ENCODE data around the gene ATP7A. TPM values are rescaled to one million over a fixed set of nuclear protein-coding genes. Genes with fewer than 3 reads are reported as not detected.

ATP7A gene
- total and polyA plus RNA-seq, 2 donors (not counting 3 experiments of a cell fraction or from before 2014, with no cell fraction given): 3.1 to 8.8 TPM

DNA sequence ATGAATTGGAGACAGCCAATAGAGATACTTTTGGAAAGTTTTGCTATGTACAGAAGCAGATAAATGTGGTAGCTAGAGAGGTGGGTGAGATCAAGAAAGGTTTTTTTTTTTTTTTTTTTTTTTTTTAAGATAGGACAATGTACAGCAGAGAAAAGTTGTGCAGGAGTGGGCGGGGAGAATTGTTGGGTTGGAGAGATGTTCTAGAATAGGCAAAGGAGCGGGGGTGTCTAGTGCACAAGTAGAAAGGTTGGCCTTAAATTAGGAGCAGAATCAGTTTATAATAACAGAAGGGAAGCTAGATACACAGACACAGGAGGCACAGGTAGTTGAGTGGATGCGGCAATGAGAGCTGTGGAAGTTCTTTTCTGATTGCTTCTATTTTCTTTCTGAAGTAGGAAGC lies 127.4 kb downstream of the ATP7A start:
- Histone ChIP-seq H4K20me1 (replicated peaks; ENCODE audit: control insufficient read depth, extremely low read depth, insufficient read depth, low read length) (no peaks in the 10 kb centered on the region), H3K4me3 (replicated peaks in 1 of 3; ENCODE audit: insufficient read depth in 1 of 3, low read depth in 1 of 3, low read length in 3 of 3) (no peak overlapping the region), H2AFZ (ENCODE audit: low read depth, low read length) (no peak overlapping the region), H3K79me2 (ENCODE audit: control insufficient read depth, insufficient read depth, low read length) (no peaks in the 10 kb centered on the region), H3K9ac (replicated peaks; ENCODE audit: extremely low read depth, insufficient read depth, low read length) (no peak overlapping the region), H3K9me3 (replicated peaks; ENCODE audit: control insufficient read depth, insufficient read depth, low read length) (no peaks in the 10 kb centered on the region), H3K9me1 (replicated peaks; ENCODE audit: control insufficient read depth, extremely low read depth, insufficient read depth, low read length) (no peaks in the 10 kb centered on the region), H3K4me1 (ENCODE audit: control insufficient read depth, extremely low read depth, insufficient read depth, low read length) (no peaks in the 10 kb centered on the region), H3K27ac (ENCODE audit: insufficient read depth, low read depth, low read length) (no peak overlapping the region), H3K27me3 (ENCODE audit: control insufficient read depth in 2 of 2, insufficient read depth in 2 of 2, low read length in 2 of 2) (no peaks in the 10 kb centered on the region), H3K36me3 (ENCODE audit: control insufficient read depth in 2 of 2, extremely low read depth in 1 of 2, insufficient read depth in 2 of 2, low read length in 2 of 2) (no peaks in the 10 kb centered on the region), H3K4me2 (ENCODE audit: insufficient read depth, low read length) (no peak overlapping the region)
- FAIRE-seq: no peak
- ChIA-PET CTCF (no interaction called here), POLR2A (no interaction called here)
- TF ChIP-seq, protein P1, sequence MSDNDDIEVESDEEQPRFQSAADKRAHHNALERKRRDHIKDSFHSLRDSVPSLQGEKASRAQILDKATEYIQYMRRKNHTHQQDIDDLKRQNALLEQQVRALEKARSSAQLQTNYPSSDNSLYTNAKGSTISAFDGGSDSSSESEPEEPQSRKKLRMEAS (IDR thresholded peaks at IDR 0.05; ENCODE audit: insufficient read depth, insufficient read length): no peak
- TF ChIP-seq POLR2AphosphoS5 (IDR thresholded peaks at IDR 0.05; ENCODE audit: insufficient read depth, low read depth, low read length) (no peak), GATA2 (IDR thresholded peaks at IDR 0.05; ENCODE audit: insufficient read depth, insufficient read length, low read depth, low read length) (no peak), JUN (IDR thresholded peaks at IDR 0.05; ENCODE audit: borderline replicate concordance, insufficient read depth, insufficient read length, low read depth) (no peak), FOS (IDR thresholded peaks at IDR 0.05; ENCODE audit: borderline replicate concordance, insufficient read depth, low read length) (no peak), POLR2A (IDR thresholded peaks at IDR 0.05; ENCODE audit: low read depth, low read length) (no peak), MYC (IDR thresholded peaks at IDR 0.05; ENCODE audit: low read depth, low read length) (no peak), CTCF (IDR thresholded peaks at IDR 0.05; ENCODE audit: extremely low read depth in 1 of 2, insufficient read depth in 1 of 2, low read depth in 1 of 2, low read length in 2 of 2) (no peak), EZH2 (IDR thresholded peaks at IDR 0.05; ENCODE audit: borderline replicate concordance, low read depth, low read length, severe bottlenecking) (no peak)
- no TSS peak for BruUV-seq (replicated peaks)
- dilution Hi-C loops (cut with MboI; ENCODE audit: extremely low pct_ligation_motif_present, low sequenced_read_pairs) (no loop called here), intact Hi-C loops (cut with micrococcal nuclease) (no loop called here)
- DNase-seq (ENCODE audit: low read depth, low spot score): no peak
